ENCODE data around the gene TMEM178B.
"Not testable (repeated sequence)": the region's sequence is repeated elsewhere in the genome, so short reads cannot be mapped to it uniquely, and the experiment has no call there.

The TMEM178B gene

GRCh38 chr7:141393056-141393455, 319.2 kb downstream of the TMEM178B start:
- Histone ChIP-seq H4K20me1 (ENCODE audit: insufficient read depth) (no peaks in the 10 kb centered on the region), H3K79me2 (ENCODE audit: insufficient read depth, low read depth) (no peaks in the 10 kb centered on the region), H3K36me3 (ENCODE audit: insufficient read depth) (no peaks in the 10 kb centered on the region), H3K4me1 (ENCODE audit: low read depth, poor library complexity, severe bottlenecking) (peaks cover 20% of the 10 kb centered on the region), H2AFZ (ENCODE audit: low read depth) (no peak overlapping the region), H3K9ac (no peak overlapping the region), H3K27me3 (ENCODE audit: insufficient read depth, low read depth) (no peaks in the 10 kb centered on the region), H3K27ac (no peak overlapping the region), H3K4me2 (peak overlapping the region; percentile 2; the same call in 1 of the 2 replicates), H3K4me3 (IDR thresholded peaks at IDR 0.05; ENCODE audit: insufficient read depth, low read depth, low read length) (no peak overlapping the region)
- no peak for TF ChIP-seq CTCF (conservative IDR thresholded peaks at IDR 0.05; ENCODE audit: low read depth, low read length)

- Histone ChIP-seq H4K20me1 (ENCODE audit: insufficient read depth) (no peaks in the 10 kb centered on the region), H3K79me2 (ENCODE audit: insufficient read depth, low read depth) (no peaks in the 10 kb centered on the region), H2AFZ (ENCODE audit: low read depth) (no peak overlapping the region), H3K36me3 (ENCODE audit: insufficient read depth) (no peaks in the 10 kb centered on the region), H3K4me2 (no peak overlapping the region), H3K4me1 (ENCODE audit: low read depth, poor library complexity, severe bottlenecking) (no peaks in the 10 kb centered on the region), H3K4me3 (IDR thresholded peaks at IDR 0.05; ENCODE audit: insufficient read depth, low read depth, low read length) (no peak overlapping the region), H3K27ac (no peak overlapping the region), H3K9ac (no peak overlapping the region), H3K27me3 (ENCODE audit: insufficient read depth, low read depth) (no peaks in the 10 kb centered on the region)
- TF ChIP-seq CTCF (conservative IDR thresholded peaks at IDR 0.05; ENCODE audit: low read depth, low read length): no peak
These were observed 323.6 kb downstream of the TMEM178B start for GRCh38 chr7:141397236-141398163.

- no peak overlapping the region for H3K4me3 ChIP-seq (IDR thresholded peaks at IDR 0.05; ENCODE audit: insufficient read depth, low read depth, low read length)
- H3K9ac ChIP-seq: no peak overlapping the region
- H3K79me2 ChIP-seq (ENCODE audit: insufficient read depth, low read depth): no peaks in the 10 kb centered on the region
- no peak overlapping the region for H3K4me2 ChIP-seq
- H4K20me1 ChIP-seq (ENCODE audit: insufficient read depth): no peaks in the 10 kb centered on the region
- no peak overlapping the region for H2AFZ ChIP-seq (ENCODE audit: low read depth)
- no peaks in the 10 kb centered on the region for H3K36me3 ChIP-seq (ENCODE audit: insufficient read depth)
- no peak for TF ChIP-seq CTCF (conservative IDR thresholded peaks at IDR 0.05; ENCODE audit: low read depth, low read length)
- H3K27ac ChIP-seq: no peak overlapping the region
- H3K4me1 ChIP-seq (ENCODE audit: low read depth, poor library complexity, severe bottlenecking): no peaks in the 10 kb centered on the region
- no peaks in the 10 kb centered on the region for H3K27me3 ChIP-seq (ENCODE audit: insufficient read depth, low read depth)
These were observed 326.5 kb downstream of the TMEM178B start for GRCh38 chr7:141400356-141400755.

- Histone ChIP-seq H3K36me3 (ENCODE audit: insufficient read depth) (no peaks in the 10 kb centered on the region), H3K4me2 (no peak overlapping the region), H3K27me3 (ENCODE audit: insufficient read depth, low read depth) (no peaks in the 10 kb centered on the region), H3K4me1 (ENCODE audit: low read depth, poor library complexity, severe bottlenecking) (no peaks in the 10 kb centered on the region), H3K79me2 (ENCODE audit: insufficient read depth, low read depth) (no peaks in the 10 kb centered on the region), H3K27ac (no peak overlapping the region), H3K9ac (no peak overlapping the region), H4K20me1 (ENCODE audit: insufficient read depth) (no peaks in the 10 kb centered on the region), H3K4me3 (IDR thresholded peaks at IDR 0.05; ENCODE audit: insufficient read depth, low read depth, low read length) (no peak overlapping the region), H2AFZ (ENCODE audit: low read depth) (no peak overlapping the region)
- TF ChIP-seq CTCF (conservative IDR thresholded peaks at IDR 0.05; ENCODE audit: low read depth, low read length): no peak
These were observed 328.6 kb downstream of the TMEM178B start for GRCh38 chr7:141402277-141402996.

- not testable (repeated sequence) for H3K36me3 ChIP-seq (ENCODE audit: insufficient read depth); H3K27ac ChIP-seq; H3K79me2 ChIP-seq (ENCODE audit: insufficient read depth, low read depth); H3K9ac ChIP-seq; H3K4me2 ChIP-seq; H3K27me3 ChIP-seq (ENCODE audit: insufficient read depth, low read depth); H3K4me3 ChIP-seq (IDR thresholded peaks at IDR 0.05; ENCODE audit: insufficient read depth, low read depth, low read length); H2AFZ ChIP-seq (ENCODE audit: low read depth); H3K4me1 ChIP-seq (ENCODE audit: low read depth, poor library complexity, severe bottlenecking); H4K20me1 ChIP-seq (ENCODE audit: insufficient read depth)
These were observed 330.0 kb downstream of the TMEM178B start for GRCh38 chr7:141403846-141404245.
